Rectal smooth muscle tissue (tissue), 1 donor: ENCODE data around the gene MRPL44.
"Not testable (repeated sequence)": the region's sequence is repeated elsewhere in the genome, so short reads cannot be mapped to it uniquely, and the experiment has no call there.

Experiments
- H3K27ac ChIP-seq: one replicate; pipeline ENCODE4 v1.7.0; 2013; ENCODE audit warnings: low read depth, low read length, inconsistent platforms
- H3K27me3 ChIP-seq: one replicate; pipeline ENCODE4 v1.7.0; 2013; ENCODE audit warnings: low read length; ENCODE audit not compliant: control insufficient read depth, insufficient read depth
- H3K36me3 ChIP-seq: one replicate; pipeline ENCODE4 v1.7.0; 2013; ENCODE audit warnings: low read length; ENCODE audit not compliant: control insufficient read depth, insufficient read depth
- H3K4me1 ChIP-seq: one replicate; pipeline ENCODE4 v1.7.0; 2013; ENCODE audit warnings: low read length; ENCODE audit not compliant: control insufficient read depth, insufficient read depth
- H3K4me3 ChIP-seq: one replicate; pipeline ENCODE4 v1.7.0; 2013; ENCODE audit warnings: low read length
- H3K9ac ChIP-seq: one replicate; pipeline ENCODE4 v1.7.0; 2013; ENCODE audit warnings: low read length

Gene MRPL44

DNA sequence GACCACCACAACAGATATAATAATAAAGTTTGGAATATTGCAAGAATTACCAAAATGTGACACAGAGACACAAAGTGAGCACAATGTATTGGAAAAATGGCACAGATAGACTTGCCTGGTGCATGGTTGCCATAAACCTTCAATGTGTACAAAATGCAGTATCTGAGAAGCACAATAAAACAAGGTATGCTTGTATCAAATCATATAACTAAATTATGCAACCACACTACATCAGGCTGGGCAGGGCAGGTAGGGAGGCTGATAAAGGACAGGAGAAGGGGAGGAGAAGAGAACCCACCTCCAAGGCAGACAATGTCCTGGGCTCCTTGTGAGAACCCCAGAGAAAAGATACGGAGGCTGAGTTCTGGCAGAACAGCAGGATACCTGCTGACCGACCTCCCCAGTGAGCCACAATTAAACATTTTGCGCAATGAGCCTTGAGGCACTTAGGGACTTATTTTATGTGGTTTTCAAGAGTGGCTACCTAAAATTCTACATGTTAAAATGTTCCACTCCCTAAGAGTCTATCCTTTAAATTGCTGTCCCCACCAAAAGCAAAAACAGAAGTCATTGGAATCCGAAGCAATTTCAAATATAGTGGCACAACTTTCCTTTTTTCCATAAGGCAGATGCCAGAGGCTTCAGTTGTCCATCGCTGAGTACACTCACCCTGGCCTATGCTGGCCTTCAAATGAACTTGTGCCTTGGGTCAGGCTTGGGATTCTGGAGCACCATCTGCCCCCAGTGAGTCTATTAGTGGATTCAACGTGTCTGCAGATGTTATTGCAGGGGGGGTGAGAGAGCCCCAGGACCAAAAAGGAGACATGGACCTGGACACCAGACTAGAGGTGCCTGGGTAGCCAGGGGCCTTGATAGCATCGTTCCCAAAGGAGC, 28.9 kb upstream of the MRPL44 start:
- Histone ChIP-seq H3K9ac (no peak overlapping the region), H3K4me1 (no peaks in the 10 kb centered on the region), H3K27ac (no peak overlapping the region), H3K36me3 (no peaks in the 10 kb centered on the region), H3K4me3 (no peak overlapping the region), H3K27me3 (no peaks in the 10 kb centered on the region)

DNA sequence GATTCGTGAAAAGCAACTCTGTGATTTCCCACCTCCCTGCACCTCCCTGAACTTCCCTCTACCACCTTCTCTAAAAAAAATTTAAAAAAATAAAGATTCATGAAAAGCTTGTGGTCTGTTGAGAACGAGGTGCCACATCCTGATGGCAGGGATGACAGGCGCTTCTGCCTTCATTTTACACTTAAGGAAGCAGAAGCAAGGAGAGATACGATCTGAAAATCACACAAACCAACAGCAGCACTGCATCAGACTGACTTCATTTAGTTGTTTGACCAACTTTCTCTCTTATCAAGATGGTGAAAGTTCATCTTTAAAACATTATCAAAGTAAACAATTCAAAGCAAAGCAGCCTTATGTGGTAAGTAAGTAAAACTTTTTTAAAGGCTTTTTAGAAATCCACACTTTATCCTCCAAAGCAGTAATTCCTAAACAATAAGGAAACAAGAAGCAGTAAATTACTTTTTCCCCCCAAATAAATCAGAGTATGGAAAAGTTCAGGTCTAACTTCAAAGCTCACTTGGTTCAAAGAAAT, 27.6 kb upstream of the MRPL44 start:
- no peaks in the 10 kb centered on the region for H3K36me3 ChIP-seq
- no peak overlapping the region for H3K9ac ChIP-seq
- no peak overlapping the region for H3K27ac ChIP-seq
- no peak overlapping the region for H3K4me3 ChIP-seq
- no peaks in the 10 kb centered on the region for H3K27me3 ChIP-seq
- H3K4me1 ChIP-seq, result no peaks in the 10 kb centered on the region

DNA sequence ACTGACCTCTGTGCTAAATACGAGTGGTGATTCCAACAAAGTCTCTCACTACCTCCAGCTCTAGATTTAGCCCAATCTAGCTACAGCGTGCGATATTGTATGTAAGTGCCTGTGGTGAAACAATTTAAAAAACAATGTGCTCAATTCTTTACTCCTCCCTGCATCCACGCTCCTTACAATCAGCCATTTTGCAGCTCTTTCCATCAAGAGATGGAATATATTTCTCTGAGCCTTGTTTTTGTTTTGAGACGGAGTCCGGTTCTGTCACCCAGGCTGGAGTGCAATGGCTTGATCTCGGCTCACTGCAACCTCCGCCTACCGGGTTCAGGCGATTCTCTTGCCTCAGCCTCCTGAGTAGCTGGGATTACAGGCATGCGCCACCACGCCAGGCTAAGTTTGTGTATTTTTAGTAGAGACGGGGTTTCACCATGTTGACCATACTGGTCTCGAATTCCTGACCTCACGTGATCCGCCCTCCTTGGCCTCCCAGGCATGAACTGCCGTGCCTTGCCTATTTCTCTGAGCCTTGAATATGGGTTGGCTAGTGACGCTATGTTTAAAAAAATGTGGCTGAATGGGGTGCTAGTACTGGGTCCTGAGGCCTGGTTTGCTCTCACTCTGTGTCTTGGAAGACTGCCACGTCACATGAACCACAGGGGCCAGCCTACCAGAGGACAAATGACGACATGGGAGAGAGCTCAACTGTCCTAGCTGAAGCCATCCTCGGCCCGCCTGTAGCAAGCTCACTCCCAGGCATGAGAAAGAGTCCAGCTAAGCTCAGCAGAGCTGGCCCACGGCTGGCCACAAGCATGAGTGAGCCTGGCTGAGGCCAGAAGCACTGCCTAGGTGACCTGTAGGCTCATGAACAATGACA, 26.9 kb upstream of the MRPL44 start:
- Histone ChIP-seq H3K36me3 (no peaks in the 10 kb centered on the region), H3K27me3 (no peaks in the 10 kb centered on the region), H3K9ac (no peak overlapping the region), H3K27ac (no peak overlapping the region), H3K4me3 (no peak overlapping the region), H3K4me1 (no peaks in the 10 kb centered on the region)

DNA sequence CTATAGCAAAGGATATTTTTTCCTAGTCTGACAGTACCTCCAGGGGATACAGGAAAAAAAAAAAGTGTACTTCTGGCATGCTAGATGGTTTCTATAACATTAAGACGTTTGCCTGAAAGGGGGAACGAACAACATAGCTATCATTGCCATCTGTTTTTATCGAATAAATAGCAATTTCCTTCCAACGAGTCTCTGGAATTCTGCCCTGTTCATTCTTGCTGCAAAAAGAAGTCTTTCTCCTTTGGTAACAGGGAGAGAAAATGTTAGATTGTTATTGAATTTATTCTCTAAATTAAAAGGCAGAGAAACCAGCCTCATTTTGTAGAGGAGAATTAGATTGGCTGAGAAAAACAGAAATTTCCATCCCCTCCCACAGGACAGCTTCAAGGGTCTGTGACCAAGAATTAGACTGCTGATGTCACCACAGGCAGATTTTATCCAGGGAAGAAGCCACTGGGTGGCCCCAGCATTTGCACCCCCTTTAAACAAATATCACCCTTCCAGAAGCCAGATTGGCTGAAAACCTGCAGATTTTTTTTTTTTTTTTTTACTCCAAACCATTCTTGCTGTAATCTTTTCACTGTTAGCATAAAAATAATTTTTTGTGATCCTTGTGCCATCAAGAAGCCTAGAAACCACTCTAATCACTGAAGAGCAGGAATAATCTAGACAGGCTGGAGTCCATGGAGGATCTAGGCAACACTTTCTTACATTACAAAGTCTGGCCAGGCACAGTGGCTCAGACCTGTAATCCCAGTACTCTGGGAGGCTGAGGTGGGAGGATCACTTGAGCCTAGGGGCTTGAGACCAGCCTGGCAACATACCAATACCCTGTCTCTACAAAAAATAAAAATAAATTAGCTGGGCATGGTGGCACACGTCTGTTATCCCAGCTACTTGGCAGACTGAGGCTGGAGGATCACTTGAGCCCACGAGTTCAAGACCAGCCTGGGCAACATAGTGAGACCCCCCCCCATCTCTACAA, 24.2 kb upstream of the MRPL44 start:
- Histone ChIP-seq H3K27ac (no peak overlapping the region), H3K9ac (no peak overlapping the region), H3K4me3 (no peak overlapping the region), H3K4me1 (peaks cover 10% of the 10 kb centered on the region), H3K27me3 (no peaks in the 10 kb centered on the region), H3K36me3 (no peaks in the 10 kb centered on the region)

DNA sequence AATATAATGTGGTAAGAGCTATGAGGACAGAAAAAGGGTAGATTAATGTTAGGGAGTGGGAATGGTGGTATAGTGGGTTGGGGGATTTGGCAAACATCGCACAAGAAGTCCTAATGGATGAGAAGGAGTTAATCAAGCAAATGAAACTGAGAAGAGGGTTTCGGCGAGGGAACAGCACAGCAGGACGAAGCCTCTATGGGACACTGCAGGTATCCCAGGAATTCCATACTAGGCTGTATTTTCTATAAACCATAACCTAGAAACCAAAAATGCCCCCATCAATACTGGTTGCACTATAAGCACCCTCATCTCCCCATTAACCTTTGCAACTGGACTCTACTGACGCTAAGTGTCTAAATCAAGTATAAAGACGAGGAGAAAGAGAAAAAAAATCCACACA, 22.4 kb upstream of the MRPL44 start:
- H3K27me3 ChIP-seq, result no peaks in the 10 kb centered on the region
- no peaks in the 10 kb centered on the region for H3K36me3 ChIP-seq
- H3K4me3 ChIP-seq, result no peak overlapping the region
- H3K9ac ChIP-seq, result no peak overlapping the region
- H3K27ac ChIP-seq, result no peak overlapping the region
- peaks cover 10% of the 10 kb centered on the region for H3K4me1 ChIP-seq

DNA sequence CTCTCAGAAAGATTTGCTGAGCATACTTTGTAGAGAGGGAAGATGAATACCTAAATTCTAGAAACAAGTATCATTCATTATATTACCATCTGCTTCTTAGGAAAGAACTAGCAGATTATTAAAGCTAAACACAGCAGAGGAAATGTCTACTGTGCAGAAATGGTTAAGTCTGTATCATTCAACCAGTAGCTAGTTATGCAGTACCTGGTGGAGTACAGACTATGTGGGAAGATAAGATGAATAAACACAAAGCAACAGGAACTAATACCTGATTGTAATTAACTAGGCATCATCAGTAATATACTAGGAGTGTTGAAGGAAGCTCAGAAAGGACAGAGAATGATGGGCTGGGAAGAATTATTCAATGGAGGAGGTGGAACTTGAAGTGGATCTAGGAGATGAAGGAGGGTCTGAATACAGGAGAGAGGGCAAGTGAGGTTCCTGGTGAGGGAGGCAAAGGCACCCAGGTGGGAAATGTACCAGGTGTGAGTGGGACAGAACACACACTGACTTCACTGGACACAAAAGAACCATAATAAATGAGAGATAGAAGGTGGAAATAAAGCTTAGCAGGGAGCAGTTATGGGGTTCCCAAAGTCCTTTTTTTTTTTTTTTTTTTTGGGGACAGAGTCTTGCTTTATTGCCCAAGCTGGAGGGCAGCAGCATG, 21.7 kb upstream of the MRPL44 start:
- H3K27ac ChIP-seq, result no peak overlapping the region
- no peaks in the 10 kb centered on the region for H3K27me3 ChIP-seq
- H3K4me3 ChIP-seq, result no peak overlapping the region
- H3K9ac ChIP-seq, result no peak overlapping the region
- H3K36me3 ChIP-seq, result no peaks in the 10 kb centered on the region
- peaks cover 10% of the 10 kb centered on the region for H3K4me1 ChIP-seq

DNA sequence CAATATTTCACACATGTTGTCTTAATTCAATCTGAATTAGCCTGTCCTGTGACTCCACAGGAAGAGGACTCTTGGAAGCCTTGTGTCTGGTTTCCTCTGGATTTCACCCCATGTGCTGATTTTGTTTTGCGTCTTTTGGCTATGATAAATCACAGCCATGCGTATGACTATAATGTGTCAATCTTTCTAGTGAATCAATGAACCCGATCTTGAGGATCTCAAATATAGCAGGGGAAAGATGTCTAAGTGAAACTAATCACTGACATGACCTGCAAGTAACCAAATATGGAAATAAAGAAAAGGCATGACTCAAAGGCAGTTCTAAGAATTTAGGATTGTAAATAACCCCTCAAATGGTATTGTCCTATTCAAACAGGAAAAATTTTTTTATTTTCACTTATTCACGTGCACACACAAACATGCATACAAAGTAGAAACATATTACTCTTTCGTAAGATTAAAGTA, 20.4 kb upstream of the MRPL44 start:
- no peaks in the 10 kb centered on the region for H3K36me3 ChIP-seq
- H3K9ac ChIP-seq, result no peak overlapping the region
- H3K4me3 ChIP-seq, result no peak overlapping the region
- H3K4me1 ChIP-seq, result peaks cover 10% of the 10 kb centered on the region
- no peak overlapping the region for H3K27ac ChIP-seq
- no peaks in the 10 kb centered on the region for H3K27me3 ChIP-seq

DNA sequence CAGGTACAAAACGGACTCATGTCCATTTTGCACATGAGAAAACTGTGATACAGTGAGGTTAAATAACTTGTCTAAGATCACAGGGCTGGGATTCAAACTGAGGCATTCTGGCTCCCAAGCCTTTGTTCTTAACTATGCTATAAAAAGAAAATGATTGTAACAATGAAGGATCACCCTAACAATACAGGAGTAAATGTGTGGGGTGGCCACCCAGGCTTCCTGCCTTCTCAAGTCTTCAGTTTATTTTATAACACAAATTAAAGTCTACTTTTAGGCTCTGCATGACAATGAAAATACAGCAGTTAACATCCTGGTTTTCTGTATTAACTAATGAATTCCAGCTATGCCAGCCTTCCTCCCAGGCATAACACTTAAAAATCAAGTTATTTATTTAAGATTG, 19.7 kb upstream of the MRPL44 start:
- H3K27me3 ChIP-seq, result no peaks in the 10 kb centered on the region
- no peaks in the 10 kb centered on the region for H3K36me3 ChIP-seq
- H3K27ac ChIP-seq, result no peak overlapping the region
- H3K9ac ChIP-seq, result no peak overlapping the region
- peaks cover 10% of the 10 kb centered on the region for H3K4me1 ChIP-seq
- no peak overlapping the region for H3K4me3 ChIP-seq

DNA sequence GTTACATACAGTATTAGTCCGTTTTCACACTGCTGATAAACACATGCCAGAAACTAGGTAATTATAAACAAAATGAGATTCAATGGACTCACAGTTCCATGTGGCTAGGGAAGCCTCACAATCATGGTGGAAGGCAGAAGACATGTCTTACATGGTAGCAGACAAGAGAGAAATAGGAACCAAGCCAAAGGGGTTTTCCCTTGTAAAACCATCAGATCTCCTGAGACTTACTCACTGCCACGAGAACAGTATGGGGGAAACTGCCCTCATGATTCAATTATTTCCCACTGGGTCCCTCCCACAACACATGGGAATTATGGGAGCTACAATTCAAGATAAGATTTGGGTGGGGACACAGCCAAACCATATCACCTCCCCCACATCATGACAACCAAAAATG, 17.8 kb upstream of the MRPL44 start:
- H3K4me3 ChIP-seq, H3K36me3 ChIP-seq, H3K4me1 ChIP-seq, H3K27ac ChIP-seq, H3K9ac ChIP-seq, H3K27me3 ChIP-seq: not testable (repeated sequence)

DNA sequence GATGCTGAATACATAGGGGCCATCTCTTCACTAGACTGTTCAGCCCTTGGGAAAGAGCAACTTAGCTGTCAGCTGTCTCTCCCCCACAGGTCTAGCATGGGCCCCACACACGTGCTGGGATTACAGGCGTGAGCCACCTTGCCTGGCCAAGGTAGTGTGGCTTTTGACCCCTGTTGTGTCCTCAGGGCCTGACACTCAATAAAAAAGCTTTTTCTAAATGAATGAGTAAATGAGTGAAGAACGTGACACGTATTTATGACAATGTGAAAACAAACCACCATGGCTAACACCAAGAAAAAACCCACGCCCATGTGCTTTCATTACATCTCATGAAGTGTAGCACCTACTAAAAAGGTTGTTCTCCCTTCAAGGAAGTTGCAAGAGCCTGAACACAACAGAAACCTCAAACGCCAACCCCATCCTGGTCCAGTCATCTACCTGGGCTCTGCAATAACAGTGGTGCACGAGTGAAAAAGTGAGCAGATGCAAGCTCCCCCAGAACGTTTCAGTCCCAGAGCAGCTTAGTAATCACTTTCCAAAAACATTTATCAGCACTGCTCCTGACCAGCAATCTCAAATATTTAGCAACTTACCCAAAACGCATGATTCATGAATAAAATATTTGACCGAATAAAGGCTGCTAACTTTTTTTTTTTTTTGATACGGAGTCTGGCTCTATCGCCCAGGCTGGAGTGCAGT, 15.5 kb upstream of the MRPL44 start:
- H3K27ac ChIP-seq, result no peak overlapping the region
- no peak overlapping the region for H3K9ac ChIP-seq
- H3K4me1 ChIP-seq, result peaks cover 9% of the 10 kb centered on the region
- H3K4me3 ChIP-seq, result no peak overlapping the region
- no peaks in the 10 kb centered on the region for H3K36me3 ChIP-seq
- H3K27me3 ChIP-seq, result no peaks in the 10 kb centered on the region

DNA sequence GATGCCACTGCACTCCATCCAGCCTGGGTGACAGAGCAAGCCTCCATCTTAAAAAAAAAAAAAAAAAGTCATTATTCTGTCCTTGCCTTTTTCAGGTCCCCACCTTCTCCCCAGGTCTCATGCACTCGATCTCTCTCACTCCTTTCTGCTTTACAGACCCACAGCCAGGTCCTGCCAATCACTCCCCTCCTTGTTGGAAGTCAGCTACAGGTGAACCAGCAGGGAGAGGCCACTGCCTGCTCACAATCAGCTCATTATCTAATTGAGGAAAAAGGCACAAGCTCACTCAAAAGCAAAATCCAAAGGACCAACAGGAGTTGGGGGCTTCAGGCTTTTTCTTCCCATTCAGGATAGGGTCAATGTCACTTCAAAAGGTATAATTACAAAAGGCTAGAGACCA, 14.1 kb upstream of the MRPL44 start:
- Histone ChIP-seq H3K9ac (no peak overlapping the region), H3K27ac (no peak overlapping the region), H3K4me1 (no peaks in the 10 kb centered on the region), H3K27me3 (no peaks in the 10 kb centered on the region), H3K4me3 (peak overlapping the region; percentile 47), H3K36me3 (no peaks in the 10 kb centered on the region)
